Lower lobe of right lung (tissue), 2 donors: ENCODE data around the gene GLMP. TPM values are rescaled to one million over a fixed set of nuclear protein-coding genes. Genes with fewer than 3 reads are reported as not detected.

Experiments used
- ATAC-seq, 2 donors: fragments of 200-7000 bp; cut with Tn5 transposase; one replicate each; pipeline ENCODE4 v1.9.1; 2020 to 2022; ENCODE audit warnings: mild to moderate bottlenecking in 2 of 2, moderate library complexity in 2 of 2
- DNase-seq: peaks from one replicate; pipeline ENCODE4 v3.0.0-alpha.2; 2020
- H3K27ac ChIP-seq: fragments of 200-600 bp; one replicate; pipeline ENCODE4 v1.8.0; 2022
- H3K27me3 ChIP-seq: fragments of 200-600 bp; one replicate; pipeline ENCODE4 v1.8.0; 2022; ENCODE audit warnings: low read depth
- H3K36me3 ChIP-seq: fragments of 200-600 bp; one replicate; pipeline ENCODE4 v1.8.0; 2022; ENCODE audit warnings: mild to moderate bottlenecking
- H3K4me1 ChIP-seq: fragments of 200-600 bp; one replicate; pipeline ENCODE4 v1.8.0; 2022
- H3K4me3 ChIP-seq: fragments of 200-600 bp; one replicate; pipeline ENCODE4 v1.8.0; 2022; ENCODE audit warnings: mild to moderate bottlenecking
- H3K9me3 ChIP-seq: fragments of 200-600 bp; one replicate; pipeline ENCODE4 v1.8.0; 2022
- intact Hi-C: fragments of 100-400 bp; cut with DNase I; formaldehyde crosslinking; loops from one replicate; pipeline ENCODE4 v1.11.0; 2022
- long read RNA-seq: library from polyadenylated mRNA; unstranded; transcript quantifications from one replicate; pipeline ENCODE4 v2.0.0, GENCODE V29; 2021
- total RNA-seq: library from RNA; stranded (reverse); fragmentation: NEBNext Ultra II Directional; extraction: Animal tissue kit (Norgen Biotek cat#: 25700); gene quantifications from one replicate; pipeline ENCODE4 v1.2.1, GENCODE V29; 2021
- TF ChIP-seq, protein P1 (sequence below): fragments of 200-600 bp; IDR thresholded peaks from one replicate; pipeline ENCODE4 v1.8.0; 2022; ENCODE audit warnings: antibody characterized with exemption, mild to moderate bottlenecking
- donor health status: DM: no; HTN: yes; CAD: no; lungs with severe emphysema.

Gene GLMP, protein sequence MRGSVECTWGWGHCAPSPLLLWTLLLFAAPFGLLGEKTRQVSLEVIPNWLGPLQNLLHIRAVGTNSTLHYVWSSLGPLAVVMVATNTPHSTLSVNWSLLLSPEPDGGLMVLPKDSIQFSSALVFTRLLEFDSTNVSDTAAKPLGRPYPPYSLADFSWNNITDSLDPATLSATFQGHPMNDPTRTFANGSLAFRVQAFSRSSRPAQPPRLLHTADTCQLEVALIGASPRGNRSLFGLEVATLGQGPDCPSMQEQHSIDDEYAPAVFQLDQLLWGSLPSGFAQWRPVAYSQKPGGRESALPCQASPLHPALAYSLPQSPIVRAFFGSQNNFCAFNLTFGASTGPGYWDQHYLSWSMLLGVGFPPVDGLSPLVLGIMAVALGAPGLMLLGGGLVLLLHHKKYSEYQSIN
- 53.7 TPM for total RNA-seq
- long read RNA-seq, transcript GLMP-201 (6 exons, 1,604 nt), result major isoform, 43 of 76 reads
- long read RNA-seq, partial matches to known transcripts, result 12 of 76 reads
- long read RNA-seq, other reads (novel, unspliced or antisense), result 14 of 76 reads

DNA sequence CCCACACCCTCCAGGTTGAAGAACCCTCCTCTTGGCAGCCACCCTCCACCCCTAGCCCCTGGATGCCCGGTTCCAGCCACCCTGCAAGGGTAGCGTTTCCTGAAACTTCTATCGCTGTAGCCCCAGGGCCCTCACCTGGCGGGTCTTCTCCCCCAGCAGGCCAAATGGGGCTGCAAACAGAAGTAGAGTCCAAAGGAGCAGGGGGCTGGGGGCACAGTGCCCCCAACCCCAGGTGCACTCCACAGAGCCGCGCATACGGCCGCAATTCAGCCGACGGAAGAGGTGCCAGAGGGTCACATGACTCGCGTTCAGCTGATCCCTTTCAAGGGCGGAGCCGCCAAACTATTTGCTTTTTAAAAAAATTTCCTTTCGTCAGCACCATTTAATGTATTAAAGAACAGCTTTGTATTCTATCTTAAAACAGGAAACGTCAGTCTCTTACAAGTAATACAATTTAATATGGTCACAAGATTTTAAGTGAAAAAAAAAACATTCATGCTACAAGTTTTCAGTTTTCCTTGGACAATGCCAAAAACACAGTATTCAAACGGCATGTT lies at the start of gene GLMP:
GLMP (minus strand) TSS at position 289 of the 557 bp plus-strand sequence; CDS start at position 255, 34 bp downstream.
- TF ChIP-seq, protein P1, sequence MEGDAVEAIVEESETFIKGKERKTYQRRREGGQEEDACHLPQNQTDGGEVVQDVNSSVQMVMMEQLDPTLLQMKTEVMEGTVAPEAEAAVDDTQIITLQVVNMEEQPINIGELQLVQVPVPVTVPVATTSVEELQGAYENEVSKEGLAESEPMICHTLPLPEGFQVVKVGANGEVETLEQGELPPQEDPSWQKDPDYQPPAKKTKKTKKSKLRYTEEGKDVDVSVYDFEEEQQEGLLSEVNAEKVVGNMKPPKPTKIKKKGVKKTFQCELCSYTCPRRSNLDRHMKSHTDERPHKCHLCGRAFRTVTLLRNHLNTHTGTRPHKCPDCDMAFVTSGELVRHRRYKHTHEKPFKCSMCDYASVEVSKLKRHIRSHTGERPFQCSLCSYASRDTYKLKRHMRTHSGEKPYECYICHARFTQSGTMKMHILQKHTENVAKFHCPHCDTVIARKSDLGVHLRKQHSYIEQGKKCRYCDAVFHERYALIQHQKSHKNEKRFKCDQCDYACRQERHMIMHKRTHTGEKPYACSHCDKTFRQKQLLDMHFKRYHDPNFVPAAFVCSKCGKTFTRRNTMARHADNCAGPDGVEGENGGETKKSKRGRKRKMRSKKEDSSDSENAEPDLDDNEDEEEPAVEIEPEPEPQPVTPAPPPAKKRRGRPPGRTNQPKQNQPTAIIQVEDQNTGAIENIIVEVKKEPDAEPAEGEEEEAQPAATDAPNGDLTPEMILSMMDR, result no peak
- Histone ChIP-seq H3K9me3 (no peaks in the 10 kb centered on the region), H3K27me3 (no peaks in the 10 kb centered on the region), H3K4me3 (peak within 1 kb of the TSS; percentile 87), H3K36me3 (peaks cover 11% of the 10 kb centered on the region), H3K27ac (peak within 1 kb of the TSS; percentile 71), H3K4me1 (peaks cover 22% of the 10 kb centered on the region)
- DNase-seq, result peak; percentile 79
- peak; percentile 62 to 74 for ATAC-seq
- intact Hi-C loops, result no loop called here

DNA sequence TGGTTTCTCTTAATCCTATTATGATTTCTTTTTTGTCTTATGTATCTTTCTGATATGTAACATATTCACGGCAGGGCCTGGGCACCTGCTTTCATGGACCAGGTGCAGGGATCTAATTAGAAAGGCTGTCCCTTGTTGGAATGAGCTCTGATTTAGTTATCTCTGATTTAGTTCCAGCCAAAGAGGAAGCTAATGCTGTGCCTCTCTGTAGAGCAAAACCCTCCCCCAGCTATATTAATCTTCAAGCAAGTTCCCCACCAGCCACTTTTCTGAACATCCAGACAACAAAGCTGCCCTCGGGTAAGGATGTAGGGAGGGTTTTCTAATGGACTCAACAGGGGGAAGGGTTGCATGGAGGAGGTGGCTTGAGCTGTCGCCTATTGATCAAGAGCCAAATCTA lies 48.9 kb upstream of the GLMP start:
- Histone ChIP-seq H3K36me3 (no peaks in the 10 kb centered on the region), H3K27me3 (peaks cover 7% of the 10 kb centered on the region), H3K4me1 (no peaks in the 10 kb centered on the region), H3K27ac (no peak overlapping the region), H3K9me3 (no peaks in the 10 kb centered on the region), H3K4me3 (no peak overlapping the region)
- DNase-seq (no peak), ATAC-seq (no peak)
- TF ChIP-seq, protein P1, result no peak
- intact Hi-C loops, result no loop called here

DNA sequence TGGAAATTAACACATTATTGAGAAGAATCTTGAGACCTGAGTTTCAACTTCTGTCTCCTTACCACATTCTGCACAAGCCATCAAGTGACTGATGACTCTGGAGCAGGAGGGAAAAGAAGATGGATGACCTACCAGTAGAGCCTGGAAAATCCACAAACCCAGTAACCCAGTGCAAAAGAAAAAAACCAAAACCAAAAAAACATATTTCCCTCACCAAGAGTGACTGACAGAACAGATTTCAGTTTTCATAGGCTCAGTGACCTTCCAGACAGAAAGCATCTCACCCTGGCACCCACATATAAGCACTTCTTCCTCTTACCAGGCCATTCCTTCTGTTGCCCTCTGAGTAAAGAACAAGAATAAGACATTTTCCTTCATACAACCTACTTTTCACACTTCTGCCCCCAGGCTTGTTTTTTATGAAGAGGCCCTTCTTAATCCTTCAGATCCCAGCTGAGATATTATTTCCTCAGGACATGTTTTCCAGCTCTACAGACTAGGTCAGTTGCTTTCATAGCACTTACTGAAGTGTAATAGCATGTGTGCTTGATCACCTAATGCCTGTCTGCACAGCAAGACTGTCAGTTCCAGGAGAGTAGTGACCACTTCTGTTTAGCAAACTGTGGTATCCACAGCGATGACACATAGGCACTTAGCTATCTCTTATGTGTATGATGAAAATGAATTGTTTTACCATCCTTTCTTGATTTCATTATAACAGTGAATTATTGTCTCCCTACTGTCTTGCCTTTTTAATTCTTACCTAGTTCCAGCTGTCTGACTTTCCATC lies 46.9 kb upstream of the GLMP start:
- Histone ChIP-seq H3K36me3 (no peaks in the 10 kb centered on the region), H3K4me1 (peaks cover under 1% of the 10 kb centered on the region), H3K27me3 (peaks cover 7% of the 10 kb centered on the region), H3K4me3 (no peak overlapping the region), H3K9me3 (no peaks in the 10 kb centered on the region), H3K27ac (no peak overlapping the region)
- intact Hi-C loops, result no loop called here
- TF ChIP-seq, protein P1, result no peak
- ATAC-seq, result no peak
- no peak for DNase-seq

DNA sequence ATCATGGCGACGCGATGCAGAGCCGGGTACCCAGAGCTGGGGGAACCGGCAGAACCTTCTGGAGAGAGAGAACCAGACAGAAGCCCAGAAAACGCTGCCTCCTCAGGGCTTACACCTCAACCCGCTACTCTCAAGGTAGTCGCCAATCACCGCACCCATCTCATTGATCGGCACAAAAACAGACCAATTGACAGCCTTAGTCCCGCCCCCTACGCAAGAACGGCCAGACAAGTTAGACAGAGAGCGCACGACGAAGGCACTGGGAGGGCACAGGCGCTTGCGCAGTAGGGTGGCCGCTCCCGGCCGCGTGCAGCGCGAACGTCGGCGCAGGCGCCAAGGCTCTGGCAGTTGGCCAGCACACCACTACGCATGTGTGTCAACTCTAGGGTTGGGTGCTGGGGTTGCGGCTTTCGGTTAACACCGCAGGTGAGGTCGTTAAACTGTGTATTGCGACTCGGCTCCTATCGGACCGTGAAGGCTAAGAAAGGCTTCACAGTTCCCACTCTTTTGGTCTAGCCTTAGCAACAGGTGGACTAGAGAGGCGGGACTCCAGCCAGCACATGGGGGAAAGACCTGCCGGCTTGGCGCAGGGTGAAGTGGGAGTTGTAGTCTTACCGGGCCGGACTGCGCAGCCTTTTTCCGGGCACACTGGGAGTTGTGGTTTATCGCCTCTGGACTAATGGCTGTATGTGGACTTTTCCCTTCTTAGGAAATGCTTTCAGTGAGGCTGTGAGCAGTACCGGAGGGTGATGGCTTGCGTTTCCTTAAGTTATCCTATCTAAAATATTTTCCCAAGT lies 42.9 kb upstream of the GLMP start, which contains the start of the genes CCT3 and TSACC:
CCT3 (minus strand) TSS at position 113 of the 797 bp plus-strand sequence; CDS start at position 5, 108 bp downstream.
TSACC (plus strand) TSS at position 347 of the 797 bp plus-strand sequence. CDS start 1,232 bp downstream, outside the sequence.
- TF ChIP-seq, protein P1, result no peak
- intact Hi-C loops, result no loop called here
- ATAC-seq (peak; percentile 98 to 99), DNase-seq (peak; percentile 98)
- H3K27ac ChIP-seq, result peak within 1 kb of the TSS; percentile 75
- H3K4me3 ChIP-seq, result peak within 1 kb of the TSS; percentile 70
- H3K4me1 ChIP-seq, result peaks cover 21% of the 10 kb centered on the region
- H3K27me3 ChIP-seq, result no peaks in the 10 kb centered on the region
- H3K36me3 ChIP-seq, result peaks cover 25% of the 10 kb centered on the region
- no peaks in the 10 kb centered on the region for H3K9me3 ChIP-seq

DNA sequence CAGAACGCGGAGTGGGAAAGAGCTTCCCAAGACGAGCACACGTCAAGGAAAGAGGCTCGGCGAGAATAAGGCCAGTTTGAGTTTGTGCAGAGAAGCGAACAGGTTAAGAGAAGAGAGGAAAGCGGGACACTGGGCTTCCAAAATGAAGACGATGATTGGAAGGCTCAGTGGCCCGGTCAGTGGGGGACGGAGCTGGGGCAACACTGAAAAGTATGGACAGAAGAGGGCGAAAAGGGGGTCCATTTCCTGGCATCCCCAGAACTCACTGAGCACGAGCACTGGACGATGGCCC lies 42.4 kb upstream of the GLMP start:
- peaks cover 21% of the 10 kb centered on the region for H3K4me1 ChIP-seq
- H3K4me3 ChIP-seq, result peak overlapping the region; percentile 70
- TF ChIP-seq, protein P1, result peak; percentile 7
- no peak for ATAC-seq
- no peaks in the 10 kb centered on the region for H3K27me3 ChIP-seq
- H3K36me3 ChIP-seq, result peaks cover 30% of the 10 kb centered on the region
- intact Hi-C loops, result no loop called here
- H3K27ac ChIP-seq, result peak overlapping the region; percentile 54
- no peak for DNase-seq
- no peaks in the 10 kb centered on the region for H3K9me3 ChIP-seq
